ENCODE data around the gene RNH1. TPM values are rescaled to one million over a fixed set of nuclear protein-coding genes. Genes with fewer than 3 reads are reported as not detected.
A peak's percentile ranks its signal among the peaks of the same experiment; 100 is the strongest.

The RNH1 gene
- total RNA-seq, 1 donor from 2014 or later, result 126 TPM

- no peaks in the 10 kb centered on the region for H3K27me3 Mint-ChIP-seq (ENCODE audit: low read depth)
- no peaks in the 10 kb centered on the region for H3K9me3 Mint-ChIP-seq
- H3K4me3 Mint-ChIP-seq (ENCODE audit: low read depth), result no peak overlapping the region
Observed at GRCh38 chr11:535210-535518, 28.1 kb upstream of the RNH1 start.

GRCh38 chr11:534396-535209 lies 27.6 kb upstream of the RNH1 start:
- no peaks in the 10 kb centered on the region for H3K9me3 Mint-ChIP-seq
- H3K27ac Mint-ChIP-seq, result no peak overlapping the region
- no peaks in the 10 kb centered on the region for H3K27me3 Mint-ChIP-seq (ENCODE audit: low read depth)
- H3K36me3 Mint-ChIP-seq (ENCODE audit: low read depth), result peaks cover 8% of the 10 kb centered on the region
- H3K4me1 Mint-ChIP-seq (ENCODE audit: low read depth), result peaks cover 2% of the 10 kb centered on the region
- intact Hi-C loops (cut with micrococcal nuclease), result loop anchor here (1.0 to 5.0 kb wide), 4 partner anchors 16 to 188 kb away; partner anchors contain the start of genes LMNTD2 and RASSF7
- DNase-seq (ENCODE audit: low spot score), result no peak
- peak overlapping the region; percentile 72 for H3K4me3 Mint-ChIP-seq (ENCODE audit: low read depth)

More at GRCh38 chr11:535210-535518, 28.1 kb upstream of the RNH1 start:
- no peak overlapping the region for H3K27ac Mint-ChIP-seq
- intact Hi-C loops (cut with micrococcal nuclease), result loop anchor here (1.0 to 5.0 kb wide), 4 partner anchors 16 to 187 kb away; partner anchors contain the start of genes LMNTD2 and RASSF7
- peaks cover 2% of the 10 kb centered on the region for H3K4me1 Mint-ChIP-seq (ENCODE audit: low read depth)
- H3K36me3 Mint-ChIP-seq (ENCODE audit: low read depth), result peaks cover 8% of the 10 kb centered on the region
- DNase-seq (ENCODE audit: low spot score), result no peak

- peak overlapping the region; percentile 72 for H3K4me3 Mint-ChIP-seq (ENCODE audit: low read depth)
- peaks cover 2% of the 10 kb centered on the region for H3K4me1 Mint-ChIP-seq (ENCODE audit: low read depth)
- intact Hi-C loops (cut with micrococcal nuclease), result loop anchor here (2.0 kb wide), 2 partner anchors 15 to 27 kb away; partner anchors contain the start of genes LMNTD2 and RASSF7
- no peaks in the 10 kb centered on the region for H3K27me3 Mint-ChIP-seq (ENCODE audit: low read depth)
- no peaks in the 10 kb centered on the region for H3K9me3 Mint-ChIP-seq
- no peak overlapping the region for H3K27ac Mint-ChIP-seq
- H3K36me3 Mint-ChIP-seq (ENCODE audit: low read depth), result peaks cover 8% of the 10 kb centered on the region
- no peak for DNase-seq (ENCODE audit: low spot score)
Observed at GRCh38 chr11:533586-534395, 26.7 kb upstream of the RNH1 start.

- intact Hi-C loops (cut with micrococcal nuclease), result no loop called here
- peaks cover 8% of the 10 kb centered on the region for H3K36me3 Mint-ChIP-seq (ENCODE audit: low read depth)
- DNase-seq (ENCODE audit: low spot score), result no peak
- H3K4me3 Mint-ChIP-seq (ENCODE audit: low read depth), result no peak overlapping the region
- no peak overlapping the region for H3K27ac Mint-ChIP-seq
- H3K27me3 Mint-ChIP-seq (ENCODE audit: low read depth), result no peaks in the 10 kb centered on the region
- no peaks in the 10 kb centered on the region for H3K9me3 Mint-ChIP-seq
- peaks cover 2% of the 10 kb centered on the region for H3K4me1 Mint-ChIP-seq (ENCODE audit: low read depth)
Observed at GRCh38 chr11:532986-533585, 26.0 kb upstream of the RNH1 start.

- H3K27ac Mint-ChIP-seq, result no peak overlapping the region
- no peaks in the 10 kb centered on the region for H3K27me3 Mint-ChIP-seq (ENCODE audit: low read depth)
- no peaks in the 10 kb centered on the region for H3K9me3 Mint-ChIP-seq
- H3K4me3 Mint-ChIP-seq (ENCODE audit: low read depth), result no peak overlapping the region
- no peaks in the 10 kb centered on the region for H3K4me1 Mint-ChIP-seq (ENCODE audit: low read depth)
- no peak for DNase-seq (ENCODE audit: low spot score)
- H3K36me3 Mint-ChIP-seq (ENCODE audit: low read depth), result peaks cover 8% of the 10 kb centered on the region
- intact Hi-C loops (cut with micrococcal nuclease), result no loop called here
Observed at GRCh38 chr11:532527-532985, 25.5 kb upstream of the RNH1 start.

GRCh38 chr11:531919-532526 lies 25.0 kb upstream of the RNH1 start:
- peak overlapping the region; percentile 18 for H3K4me3 Mint-ChIP-seq (ENCODE audit: low read depth)
- H3K9me3 Mint-ChIP-seq, result no peaks in the 10 kb centered on the region
- H3K27ac Mint-ChIP-seq, result no peak overlapping the region
- no peaks in the 10 kb centered on the region for H3K27me3 Mint-ChIP-seq (ENCODE audit: low read depth)
- DNase-seq (ENCODE audit: low spot score), result no peak
- no peaks in the 10 kb centered on the region for H3K4me1 Mint-ChIP-seq (ENCODE audit: low read depth)
- H3K36me3 Mint-ChIP-seq (ENCODE audit: low read depth), result peaks cover 8% of the 10 kb centered on the region
- intact Hi-C loops (cut with micrococcal nuclease), result no loop called here

GRCh38 chr11:530960-531831 lies 24.2 kb upstream of the RNH1 start:
- peaks cover 8% of the 10 kb centered on the region for H3K36me3 Mint-ChIP-seq (ENCODE audit: low read depth)
- H3K27me3 Mint-ChIP-seq (ENCODE audit: low read depth), result no peaks in the 10 kb centered on the region
- H3K27ac Mint-ChIP-seq, result no peak overlapping the region
- peak overlapping the region; percentile 18 for H3K4me3 Mint-ChIP-seq (ENCODE audit: low read depth)
- intact Hi-C loops (cut with micrococcal nuclease), result no loop called here
- no peaks in the 10 kb centered on the region for H3K4me1 Mint-ChIP-seq (ENCODE audit: low read depth)
- DNase-seq (ENCODE audit: low spot score), result no peak
- H3K9me3 Mint-ChIP-seq, result no peaks in the 10 kb centered on the region

GRCh38 chr11:529728-530411 lies 22.8 kb upstream of the RNH1 start:
- H3K4me3 Mint-ChIP-seq (ENCODE audit: low read depth), result no peak overlapping the region
- peaks cover 8% of the 10 kb centered on the region for H3K36me3 Mint-ChIP-seq (ENCODE audit: low read depth)
- H3K9me3 Mint-ChIP-seq, result no peaks in the 10 kb centered on the region
- no peak overlapping the region for H3K27ac Mint-ChIP-seq
- intact Hi-C loops (cut with micrococcal nuclease), result no loop called here
- H3K4me1 Mint-ChIP-seq (ENCODE audit: low read depth), result no peaks in the 10 kb centered on the region
- no peaks in the 10 kb centered on the region for H3K27me3 Mint-ChIP-seq (ENCODE audit: low read depth)
- no peak for DNase-seq (ENCODE audit: low spot score)

- Mint-ChIP-seq H3K27ac (no peak overlapping the region), H3K36me3 (ENCODE audit: low read depth) (peaks cover 8% of the 10 kb centered on the region), H3K4me3 (ENCODE audit: low read depth) (no peak overlapping the region), H3K4me1 (ENCODE audit: low read depth) (no peaks in the 10 kb centered on the region), H3K27me3 (ENCODE audit: low read depth) (no peaks in the 10 kb centered on the region), H3K9me3 (no peaks in the 10 kb centered on the region)
- DNase-seq (ENCODE audit: low spot score), result no peak
- intact Hi-C loops (cut with micrococcal nuclease), result no loop called here
Observed at GRCh38 chr11:528815-529727, 22.0 kb upstream of the RNH1 start.

GRCh38 chr11:528166-528814 lies 21.2 kb upstream of the RNH1 start:
- intact Hi-C loops (cut with micrococcal nuclease), result no loop called here
- no peak overlapping the region for H3K4me3 Mint-ChIP-seq (ENCODE audit: low read depth)

More at GRCh38 chr11:528166-528814, 21.2 kb upstream of the RNH1 start:
- Mint-ChIP-seq H3K36me3 (ENCODE audit: low read depth) (peaks cover 8% of the 10 kb centered on the region), H3K27me3 (ENCODE audit: low read depth) (no peaks in the 10 kb centered on the region), H3K9me3 (no peaks in the 10 kb centered on the region), H3K4me1 (ENCODE audit: low read depth) (no peaks in the 10 kb centered on the region), H3K27ac (no peak overlapping the region)
- DNase-seq (ENCODE audit: low spot score), result no peak

All from activated T-helper 2 cell treated with anti-CD3 and anti-CD28 coated beads, Interferon-gamma antibody, Interleukin-2, Interleukin-4, amounts not matched to agents 10 μg/mL and 5 μg/mL and 100 μg/mL, durations not matched to agents 14 hours and 24 hours and 36 hours (primary cell).